Measurements from ENCODE around the gene MYL7.

Gene MYL7

DNA sequence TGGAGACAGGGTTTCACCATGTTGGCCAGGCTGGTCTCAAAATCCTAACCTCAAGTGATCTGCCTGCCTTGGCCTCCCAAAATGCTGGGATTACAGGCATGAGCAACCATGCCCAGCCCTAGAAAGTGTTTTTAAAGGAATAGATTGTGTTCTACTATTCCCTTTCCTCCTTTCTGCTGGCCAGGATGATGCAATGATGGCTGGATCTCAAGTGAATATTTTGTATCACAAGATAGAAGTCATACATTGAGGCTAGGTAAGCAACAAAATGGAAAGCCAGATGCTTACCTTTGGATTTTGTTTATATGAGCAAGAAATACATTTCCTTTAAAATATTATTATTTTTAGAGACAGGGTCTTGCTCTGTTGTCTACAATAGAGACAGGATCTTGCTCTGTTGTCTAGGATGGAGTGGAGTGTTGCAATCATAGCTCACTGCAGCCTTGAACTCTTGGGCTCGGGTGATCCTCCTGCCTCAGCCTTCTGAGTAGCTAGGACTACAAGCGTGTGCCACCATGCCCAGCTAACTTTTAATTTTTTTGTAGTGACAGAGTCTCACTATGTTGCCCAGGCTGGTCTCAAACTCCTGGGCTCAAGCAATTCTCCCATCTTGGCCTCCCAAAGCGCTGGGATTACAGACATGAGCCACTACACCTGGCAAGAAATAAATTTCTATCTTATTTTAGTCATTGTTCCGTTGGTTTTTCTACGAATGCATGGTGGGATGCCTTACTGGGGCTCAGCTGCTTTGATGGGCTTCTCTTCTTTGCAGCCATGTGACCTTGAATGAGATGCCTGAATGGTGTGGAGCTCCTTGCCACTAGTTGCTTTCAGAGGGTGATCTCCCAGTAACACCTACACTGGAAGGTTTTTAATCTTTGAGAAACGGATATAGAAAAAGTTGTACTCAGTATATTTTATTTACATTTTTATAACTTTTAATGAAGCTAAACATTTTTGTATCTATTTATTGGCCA, 42.8 kb downstream of the MYL7 start:
- DNase-seq = no peak

DNA sequence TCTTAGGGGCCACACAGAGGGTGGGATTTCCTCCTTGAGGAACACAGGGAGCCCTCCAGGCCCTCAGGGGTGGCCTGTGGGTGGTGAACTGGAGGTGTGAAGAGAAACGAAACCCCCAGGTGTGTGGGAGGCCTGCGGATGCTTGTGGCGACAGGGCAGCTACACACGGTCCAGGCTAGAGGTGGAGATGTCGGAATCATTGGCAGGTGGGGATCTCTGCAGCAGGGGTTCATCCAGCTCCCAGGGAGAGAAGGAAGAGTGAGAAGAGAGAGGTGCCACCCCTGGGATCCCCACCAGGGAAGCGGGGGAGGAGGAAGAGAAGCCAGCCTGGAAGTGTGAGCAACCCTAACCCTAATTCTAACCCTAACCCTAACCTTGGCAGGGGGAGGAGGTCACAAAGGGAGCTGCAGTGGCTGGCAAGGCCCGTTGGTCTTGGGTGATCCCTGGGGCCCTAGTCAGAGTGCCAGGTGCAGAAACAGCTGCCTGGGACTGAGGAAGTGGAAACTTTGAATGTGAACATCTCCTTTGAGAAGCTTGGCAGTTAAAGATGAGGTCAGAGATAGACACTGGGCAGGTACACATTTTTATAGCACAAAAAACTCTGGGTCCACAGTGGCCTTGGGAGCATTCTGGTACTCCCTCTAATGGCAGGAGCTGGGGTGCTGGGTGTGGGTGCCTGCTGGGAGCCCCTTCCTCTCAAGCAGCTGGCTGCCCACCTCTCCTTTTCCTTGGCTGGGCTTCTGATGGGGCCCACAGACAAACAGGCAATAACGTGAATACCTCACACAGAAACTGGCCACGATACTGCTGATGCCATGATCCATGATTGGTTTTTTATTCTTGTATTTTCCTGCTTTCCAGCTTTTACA, 43.8 kb downstream of the MYL7 start:
- DNase-seq = no peak

DNA sequence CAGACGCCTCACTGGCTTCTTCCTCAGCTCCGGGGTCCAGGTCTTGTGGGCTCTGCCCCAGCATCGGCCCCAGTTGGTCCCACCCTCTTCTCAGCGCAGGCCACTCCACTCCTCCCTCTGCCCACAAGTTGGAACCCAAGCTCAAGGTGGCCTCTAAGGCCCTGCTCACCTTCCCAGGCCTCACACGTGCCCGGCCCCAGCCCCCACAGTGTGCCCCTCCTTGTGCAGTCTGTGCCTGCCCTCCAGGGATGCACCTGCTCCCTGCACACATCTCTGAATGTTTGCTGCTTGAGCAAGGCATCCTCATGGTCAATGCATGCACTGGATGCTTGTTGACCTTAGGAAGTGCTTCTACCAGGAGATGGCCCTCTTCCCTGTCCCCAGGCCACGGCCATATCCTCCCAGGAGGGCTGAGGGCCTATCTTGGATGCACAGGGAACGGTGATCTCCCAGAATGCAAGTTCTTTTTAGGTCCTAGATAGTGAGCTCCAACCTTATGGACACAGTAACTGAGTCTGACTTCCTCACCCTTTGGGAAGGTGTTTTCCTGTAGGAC, 44.7 kb downstream of the MYL7 start:
- DNase-seq = no peak

GRCh38 chr7:44095781-44096180, 45.4 kb downstream of the MYL7 start:
- DNase-seq = no peak

DNA sequence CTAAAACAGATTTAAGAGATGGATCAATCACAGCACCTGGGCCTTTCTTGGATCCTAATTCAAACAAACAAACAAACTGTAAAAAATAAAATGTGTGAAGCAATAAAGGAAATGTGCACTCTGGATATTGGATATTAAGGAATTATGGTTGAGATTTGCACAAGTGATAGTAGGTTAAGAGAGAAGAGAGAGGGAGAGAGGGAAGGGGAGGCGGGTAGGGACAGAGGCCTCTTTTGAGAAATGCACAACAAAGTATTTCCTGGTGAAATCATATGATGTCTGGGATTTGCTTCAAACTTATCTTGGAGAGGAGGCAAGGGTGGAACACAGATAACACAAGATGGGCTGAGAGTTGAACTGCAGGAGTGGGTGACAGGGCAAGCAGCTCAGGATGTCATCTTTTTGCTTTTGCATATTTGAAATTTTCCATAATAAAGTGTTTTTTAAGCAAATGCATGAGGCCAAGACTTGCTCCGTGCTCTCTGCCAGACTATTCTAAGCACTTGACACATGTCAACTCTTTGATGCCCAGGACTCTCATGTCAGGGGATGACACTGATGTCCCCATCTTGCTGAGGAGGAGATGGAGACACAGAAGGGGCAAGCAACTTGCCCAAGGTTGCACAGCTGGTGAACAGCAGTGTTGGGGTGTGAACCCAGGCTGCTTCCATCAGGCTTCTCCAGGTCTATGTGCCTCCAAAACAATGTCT, 46.1 kb downstream of the MYL7 start:
- no peak for DNase-seq

GRCh38 chr7:44094365-44094764, 46.8 kb downstream of the MYL7 start:
- no peak for DNase-seq

- DNase-seq = no peak
These were observed 48.0 kb downstream of the MYL7 start for GRCh38 chr7:44093102-44093641.

Measured in cerebellar nuclear complex (tissue), 1 donor.